NOMO-1 treated with dmso at 0.1 percent for 144 hours (cell line): Measurements from ENCODE around the gene DET1.
"Not testable (repeated sequence)": the region's sequence is repeated elsewhere in the genome, so short reads cannot be mapped to it uniquely, and the experiment has no call there.

ENCODE experiments used
- DNase-seq: peaks from one replicate; lab custom pipeline; 2025; ENCODE audit not compliant: unreplicated experiment; lab: John Stamatoyannopoulos, UW

Gene DET1

DNA sequence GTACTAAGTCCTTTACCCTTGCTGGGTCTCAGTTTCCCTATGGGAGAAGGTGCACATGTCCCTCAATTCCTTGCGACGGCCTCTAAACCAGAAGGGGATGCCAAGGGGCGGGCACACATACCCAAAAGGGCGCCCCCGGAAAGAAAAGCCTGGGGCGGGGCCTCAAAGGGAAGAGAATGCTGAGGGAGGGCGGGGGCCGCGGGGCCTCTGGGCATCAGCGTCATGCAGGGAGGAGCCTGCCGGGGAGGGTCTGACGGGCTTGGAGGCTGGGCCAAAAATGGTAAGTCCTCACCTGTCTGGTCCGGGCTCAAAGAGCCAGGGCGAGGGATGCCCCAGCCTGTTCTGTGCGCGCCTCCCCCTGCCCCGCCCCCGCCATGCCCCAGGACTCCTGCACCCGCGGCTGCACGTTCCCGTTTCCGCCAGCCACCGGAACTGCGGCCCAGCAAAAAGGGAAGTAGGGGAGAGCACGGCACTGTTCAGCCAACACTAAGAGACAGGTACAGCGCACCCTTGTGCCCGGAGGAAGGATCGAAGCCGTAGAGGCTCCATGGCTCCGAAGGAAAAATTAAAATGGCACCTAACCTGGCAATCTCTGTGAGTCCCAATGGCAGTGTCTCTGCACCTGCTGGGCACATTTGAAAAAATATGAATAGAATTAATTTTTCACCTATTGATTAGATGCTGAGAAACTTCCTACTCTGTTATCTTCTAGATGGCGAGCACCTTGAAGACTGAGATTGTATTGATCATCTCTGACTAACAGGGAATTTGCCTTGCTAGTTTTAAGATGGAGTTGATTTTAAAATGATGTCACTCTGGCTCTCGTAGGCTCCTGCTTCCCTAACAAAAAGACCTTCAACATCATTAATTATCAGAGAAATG is at the start of gene DET1:
DET1 (minus strand) TSS at position 434 of the 882 bp plus-strand sequence. CDS start 14,976 bp downstream, outside the sequence.
- DNase-seq, result peak; percentile 98

GRCh38 chr15:88591384-88591783 is 44.9 kb upstream of the DET1 start:
- DNase-seq, result no peak

DNA sequence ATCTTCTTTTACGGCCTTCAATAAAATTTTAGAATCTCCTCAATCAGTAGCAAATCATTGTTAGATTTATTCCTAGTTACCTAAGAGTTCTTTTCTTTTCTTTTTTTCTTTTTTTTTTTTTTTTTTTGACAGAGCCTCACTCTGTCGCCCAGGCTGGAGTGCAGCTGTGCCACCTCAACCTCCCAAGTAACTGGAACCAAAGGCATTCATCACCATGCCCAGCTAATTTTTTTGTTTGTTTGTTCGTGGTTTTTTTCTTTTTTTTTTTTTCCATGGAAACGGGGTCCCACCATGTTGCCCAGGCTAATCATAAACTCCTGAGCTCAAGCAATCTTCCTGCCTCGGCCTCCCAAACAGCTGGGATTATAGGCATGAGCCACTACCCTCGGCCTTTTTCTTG is 44.3 kb upstream of the DET1 start:
- no peak for DNase-seq

DNA sequence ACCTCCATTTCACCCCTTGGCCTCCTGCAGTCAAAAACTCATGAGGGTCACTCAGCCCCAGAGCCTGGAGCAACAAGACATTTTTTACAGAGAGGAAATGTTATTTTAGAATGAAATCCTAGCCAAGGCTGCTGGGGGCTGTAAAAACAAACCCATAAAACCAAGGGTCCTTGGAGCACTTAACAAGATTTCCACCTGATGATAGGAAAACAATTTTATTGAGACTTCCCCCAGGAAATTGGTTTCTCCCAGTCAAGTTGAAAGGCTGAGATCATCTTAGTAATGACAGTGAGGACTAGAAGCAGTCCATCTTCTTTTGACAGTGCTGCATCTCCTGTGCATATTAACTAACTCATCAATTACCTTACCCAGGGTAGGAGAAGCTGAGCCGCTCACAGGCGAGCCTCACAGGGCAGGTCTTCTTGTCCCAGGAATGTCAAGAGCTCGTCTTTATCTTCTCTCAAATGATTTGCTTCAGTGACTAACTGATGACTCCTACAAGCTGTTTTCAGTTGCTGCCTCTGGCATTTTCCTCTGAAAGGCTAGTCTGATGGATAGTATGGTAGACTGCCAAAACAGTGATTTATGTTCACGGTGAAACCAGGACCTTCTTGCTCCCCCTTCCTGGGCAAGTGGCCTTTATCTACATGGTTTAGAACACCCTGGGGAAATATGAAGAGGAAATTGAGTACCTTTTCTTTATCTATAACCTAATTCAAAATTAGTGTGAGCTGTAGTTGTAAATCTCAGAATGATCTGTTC is 40.1 kb upstream of the DET1 start:
- DNase-seq, result no peak

GRCh38 chr15:88580532-88580931 is 34.1 kb upstream of the DET1 start:
- no peak for DNase-seq

DNA sequence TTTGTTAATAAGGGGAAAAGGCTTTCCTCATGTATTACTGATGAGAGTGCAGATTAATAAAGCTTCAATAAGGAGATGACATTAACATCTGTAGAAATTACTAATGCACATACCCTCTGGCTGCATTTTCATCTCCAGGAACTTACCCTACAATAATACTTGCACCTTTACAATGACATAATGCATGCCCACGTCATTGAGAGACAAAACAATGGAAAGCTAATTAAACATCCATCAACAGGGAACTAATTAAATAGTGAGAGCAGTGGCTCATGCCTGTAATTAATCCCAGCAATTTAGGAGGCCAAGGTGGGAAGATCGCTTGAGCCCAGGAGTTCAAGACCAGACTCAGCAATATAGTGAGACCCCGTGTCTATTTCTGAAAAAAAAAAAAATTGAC is 32.8 kb upstream of the DET1 start:
- DNase-seq, result no peak

GRCh38 chr15:88574655-88575054 is 28.2 kb upstream of the DET1 start:
- DNase-seq, result no peak

DNA sequence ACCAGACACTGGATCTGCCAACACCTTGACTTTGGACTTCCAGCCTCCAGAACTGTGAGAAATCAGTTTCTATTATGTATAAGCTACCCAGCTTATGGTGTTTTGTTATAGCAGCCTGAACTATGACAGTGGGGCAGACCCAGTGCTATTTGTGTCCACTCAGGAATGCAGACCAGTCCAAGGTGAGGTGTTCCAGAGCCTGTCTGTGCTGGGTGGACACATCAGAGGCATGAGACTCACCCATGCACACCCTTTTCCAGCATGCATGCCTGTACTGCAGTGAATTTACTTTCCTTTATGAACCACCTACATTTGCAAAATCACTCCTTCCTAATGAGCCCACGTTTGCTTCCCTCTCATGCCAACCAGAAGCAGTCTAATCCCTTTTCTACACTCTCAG is 27.6 kb upstream of the DET1 start:
- DNase-seq, result no peak

DNA sequence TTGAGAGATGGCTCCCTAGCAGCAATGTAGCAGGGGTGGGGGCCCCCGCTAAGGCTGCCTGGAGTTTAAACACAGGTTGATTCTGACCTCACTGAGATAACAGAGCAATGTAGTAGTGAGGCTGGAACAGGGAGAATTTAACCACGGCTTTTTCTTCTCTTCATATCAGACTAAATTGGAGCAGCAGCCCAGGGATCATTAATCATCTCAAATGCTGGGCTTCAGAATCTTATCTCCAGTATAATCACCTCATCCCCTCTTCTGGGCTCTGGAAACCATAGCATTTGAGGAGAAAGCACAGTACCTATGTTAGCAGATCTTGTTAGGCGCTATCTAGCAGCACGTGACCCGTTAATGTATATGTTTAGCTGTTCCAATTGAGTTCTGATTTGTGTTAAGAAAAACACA is 25.4 kb upstream of the DET1 start:
- DNase-seq, result no peak

GRCh38 chr15:88571153-88571851 is 24.8 kb upstream of the DET1 start:
- DNase-seq, result no peak

- DNase-seq, result no peak
Measured at GRCh38 chr15:88568589-88568988, 22.1 kb upstream of the DET1 start.

GRCh38 chr15:88564741-88565140 is 18.3 kb upstream of the DET1 start:
- DNase-seq, result no peak

- DNase-seq, result no peak
Measured at GRCh38 chr15:88563638-88564037, 17.2 kb upstream of the DET1 start.

- DNase-seq, result not testable (repeated sequence)
Measured at GRCh38 chr15:88559565-88559964, 13.1 kb upstream of the DET1 start.

- DNase-seq, result not testable (repeated sequence)
Measured at GRCh38 chr15:88558026-88558425, 11.5 kb upstream of the DET1 start.

GRCh38 chr15:88548009-88548408 is 1.5 kb upstream of the DET1 start:
- DNase-seq, result not testable (repeated sequence)

GRCh38 chr15:88545578-88546247 is 768 bp downstream of the DET1 start:
- not testable (repeated sequence) for DNase-seq

DNA sequence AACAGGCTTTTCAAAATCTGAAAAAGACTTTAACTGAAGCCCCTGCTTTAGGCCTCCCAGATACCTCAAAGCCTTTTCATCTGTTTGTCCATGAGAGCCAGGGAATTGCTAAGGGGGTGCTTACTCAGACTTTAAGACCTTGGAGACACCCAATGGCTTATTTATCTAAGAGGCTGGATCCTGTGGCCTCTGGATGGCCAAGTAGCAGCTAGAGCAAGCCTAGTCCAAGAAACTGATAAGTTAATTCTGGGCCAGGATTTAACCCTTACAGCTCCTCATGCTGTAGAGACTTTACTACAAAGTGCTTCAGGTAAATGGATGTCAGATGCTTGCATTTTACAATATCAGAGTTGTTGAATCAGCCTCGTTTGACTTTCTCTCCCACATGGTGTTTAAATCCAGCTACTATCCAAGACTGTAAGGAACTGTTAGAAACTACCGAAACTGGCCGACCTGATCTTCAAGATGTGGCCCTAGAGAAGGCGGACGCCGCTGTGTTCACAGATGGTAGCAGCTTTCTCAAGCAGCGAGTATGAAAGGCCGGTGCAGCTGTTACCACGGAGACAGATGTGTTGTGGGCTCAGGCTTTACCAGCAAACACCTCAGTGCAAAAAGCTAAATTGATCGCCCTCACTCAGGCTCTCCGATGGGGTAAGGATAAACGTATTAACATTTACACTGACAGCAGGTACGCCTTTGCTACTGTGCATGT is 3.3 kb downstream of the DET1 start:
- no peak for DNase-seq

- no peak for DNase-seq
Measured at GRCh38 chr15:88542342-88542733, 4.1 kb downstream of the DET1 start.

DNA sequence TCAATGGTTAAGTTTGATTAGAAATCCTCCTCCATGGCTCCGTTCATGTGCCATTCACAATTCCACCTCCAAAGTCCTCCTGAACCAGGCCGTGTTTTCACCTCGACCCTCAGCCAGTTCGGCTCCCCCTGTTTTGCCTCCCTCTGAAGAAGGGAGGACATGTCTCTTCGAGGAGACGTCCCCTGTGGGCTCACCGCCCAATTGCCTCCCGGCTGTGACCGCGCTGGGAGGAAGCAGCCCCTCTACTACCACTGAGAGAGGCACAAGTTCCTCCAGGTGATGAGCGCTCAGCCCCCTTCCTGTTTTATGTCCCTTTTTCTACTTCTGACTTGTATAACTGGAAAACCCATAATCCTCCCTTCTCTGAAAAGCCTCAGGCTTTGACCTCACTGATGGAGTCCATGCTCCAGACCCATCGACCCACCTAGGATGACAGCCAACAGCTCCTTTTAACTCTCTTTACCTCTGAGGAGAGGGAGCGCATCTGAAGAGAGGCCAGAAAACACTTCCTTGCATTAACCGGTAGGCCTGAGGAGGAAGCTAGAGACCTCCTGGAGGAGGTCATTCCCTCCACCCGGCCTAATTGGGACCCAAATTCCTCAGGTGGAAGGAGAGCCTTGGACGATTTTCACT is 4.7 kb downstream of the DET1 start:
- DNase-seq, result no peak
